ENCODE results near the gene SFMBT1. TPM values are rescaled to one million over a fixed set of nuclear protein-coding genes. Genes with fewer than 3 reads are reported as not detected.

The SFMBT1 gene
- total RNA-seq, 2 donors from 2014 or later = 7.4 to 13.5 TPM

DNA sequence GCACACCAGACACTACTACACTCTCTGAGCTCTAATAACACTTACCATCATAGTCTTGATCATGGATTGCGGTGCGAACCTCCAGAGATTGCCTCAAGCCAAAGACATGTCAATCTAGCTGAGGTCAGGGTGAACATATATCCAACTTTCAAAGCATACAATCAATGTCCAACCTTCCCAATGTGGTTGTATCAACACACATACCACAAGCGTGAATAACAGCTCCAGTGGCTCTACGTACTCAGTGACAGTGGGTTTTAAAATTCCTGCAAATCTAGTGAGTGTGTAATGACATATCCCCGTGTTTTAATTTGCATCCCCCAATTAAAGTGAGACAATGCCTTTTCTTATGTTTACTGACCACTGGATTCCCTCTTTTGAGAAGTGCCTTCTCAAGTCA lies 29.6 kb downstream of the SFMBT1 start:
- ATAC-seq (ENCODE audit: insufficient number of reproducible peaks, low FRiP score, low read depth) (no peak), DNase-seq (ENCODE audit: low spot score) (no peak)
- Histone ChIP-seq H3K36me3 (no peaks in the 10 kb centered on the region), H3K4me3 (no peak overlapping the region), H3K9me3 (no peaks in the 10 kb centered on the region), H3K4me1 (ENCODE audit: control insufficient read depth in 1 of 2, low read depth in 2 of 2) (no peaks in the 10 kb centered on the region), H3K27ac (no peak overlapping the region), H3K27me3 (replicated peaks; ENCODE audit: insufficient read depth) (no peaks in the 10 kb centered on the region)
- TF ChIP-seq, protein P1, sequence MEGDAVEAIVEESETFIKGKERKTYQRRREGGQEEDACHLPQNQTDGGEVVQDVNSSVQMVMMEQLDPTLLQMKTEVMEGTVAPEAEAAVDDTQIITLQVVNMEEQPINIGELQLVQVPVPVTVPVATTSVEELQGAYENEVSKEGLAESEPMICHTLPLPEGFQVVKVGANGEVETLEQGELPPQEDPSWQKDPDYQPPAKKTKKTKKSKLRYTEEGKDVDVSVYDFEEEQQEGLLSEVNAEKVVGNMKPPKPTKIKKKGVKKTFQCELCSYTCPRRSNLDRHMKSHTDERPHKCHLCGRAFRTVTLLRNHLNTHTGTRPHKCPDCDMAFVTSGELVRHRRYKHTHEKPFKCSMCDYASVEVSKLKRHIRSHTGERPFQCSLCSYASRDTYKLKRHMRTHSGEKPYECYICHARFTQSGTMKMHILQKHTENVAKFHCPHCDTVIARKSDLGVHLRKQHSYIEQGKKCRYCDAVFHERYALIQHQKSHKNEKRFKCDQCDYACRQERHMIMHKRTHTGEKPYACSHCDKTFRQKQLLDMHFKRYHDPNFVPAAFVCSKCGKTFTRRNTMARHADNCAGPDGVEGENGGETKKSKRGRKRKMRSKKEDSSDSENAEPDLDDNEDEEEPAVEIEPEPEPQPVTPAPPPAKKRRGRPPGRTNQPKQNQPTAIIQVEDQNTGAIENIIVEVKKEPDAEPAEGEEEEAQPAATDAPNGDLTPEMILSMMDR (IDR thresholded peaks at IDR 0.05) = no peak

- TF ChIP-seq, protein P1 (IDR thresholded peaks at IDR 0.05) = no peak
- no peaks in the 10 kb centered on the region for H3K9me3 ChIP-seq
Measured at GRCh38 chr3:53011324-53011723, 34.5 kb downstream of the SFMBT1 start.

DNA sequence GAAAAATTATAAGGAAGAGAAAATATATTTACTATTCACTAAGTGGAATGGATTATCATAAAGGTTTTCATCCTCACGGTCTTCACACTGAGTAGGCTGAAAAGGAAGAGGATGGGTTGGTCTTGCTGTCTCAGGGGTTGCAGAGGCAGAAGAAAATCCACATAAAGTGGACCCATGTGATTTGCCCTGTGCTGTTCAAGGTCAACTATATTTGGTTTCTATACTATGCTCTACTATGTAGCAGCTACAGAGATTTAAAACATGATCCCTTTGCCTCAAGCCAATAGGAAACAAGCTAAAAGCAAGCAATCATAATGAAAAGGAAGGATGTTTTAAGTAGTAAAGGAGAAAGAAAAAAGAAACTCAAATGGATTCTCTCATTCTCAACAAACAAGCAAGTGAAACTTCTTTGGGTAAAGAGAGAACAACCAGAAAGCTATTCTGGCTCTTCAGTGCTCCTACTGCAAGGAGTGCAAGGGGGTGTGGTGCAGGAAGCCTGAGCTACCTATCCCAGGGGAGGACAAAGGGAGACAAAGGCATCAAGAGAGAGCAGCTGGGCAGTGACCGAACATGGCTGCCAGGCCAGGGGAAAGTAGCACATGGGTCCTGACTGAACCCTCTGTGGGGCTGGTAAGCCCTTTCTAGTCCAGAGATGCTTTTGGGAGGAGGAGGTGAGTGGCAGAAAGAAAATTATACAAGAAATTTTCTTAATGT lies 35.9 kb downstream of the SFMBT1 start:
- H3K4me1 ChIP-seq (ENCODE audit: control insufficient read depth in 1 of 2, low read depth in 2 of 2) = no peaks in the 10 kb centered on the region
- H3K4me3 ChIP-seq = no peak overlapping the region
- H3K36me3 ChIP-seq = no peaks in the 10 kb centered on the region
- TF ChIP-seq, protein P1 (IDR thresholded peaks at IDR 0.05) = no peak
- H3K27ac ChIP-seq = no peak overlapping the region
- H3K9me3 ChIP-seq = no peaks in the 10 kb centered on the region
- ATAC-seq (ENCODE audit: insufficient number of reproducible peaks, low FRiP score, low read depth) (no peak), DNase-seq (ENCODE audit: low spot score) (no peak)
- H3K27me3 ChIP-seq (replicated peaks; ENCODE audit: insufficient read depth) = no peaks in the 10 kb centered on the region

More at GRCh38 chr3:53011324-53011723, 34.5 kb downstream of the SFMBT1 start:
- ATAC-seq (ENCODE audit: insufficient number of reproducible peaks, low FRiP score, low read depth) = no peak
- H3K27ac ChIP-seq = no peak overlapping the region
- no peak overlapping the region for H3K4me3 ChIP-seq
- H3K27me3 ChIP-seq (replicated peaks; ENCODE audit: insufficient read depth) = no peaks in the 10 kb centered on the region
- H3K4me1 ChIP-seq (ENCODE audit: control insufficient read depth in 1 of 2, low read depth in 2 of 2) = no peaks in the 10 kb centered on the region
- H3K36me3 ChIP-seq = no peaks in the 10 kb centered on the region
- DNase-seq (ENCODE audit: low spot score) = no peak

DNA sequence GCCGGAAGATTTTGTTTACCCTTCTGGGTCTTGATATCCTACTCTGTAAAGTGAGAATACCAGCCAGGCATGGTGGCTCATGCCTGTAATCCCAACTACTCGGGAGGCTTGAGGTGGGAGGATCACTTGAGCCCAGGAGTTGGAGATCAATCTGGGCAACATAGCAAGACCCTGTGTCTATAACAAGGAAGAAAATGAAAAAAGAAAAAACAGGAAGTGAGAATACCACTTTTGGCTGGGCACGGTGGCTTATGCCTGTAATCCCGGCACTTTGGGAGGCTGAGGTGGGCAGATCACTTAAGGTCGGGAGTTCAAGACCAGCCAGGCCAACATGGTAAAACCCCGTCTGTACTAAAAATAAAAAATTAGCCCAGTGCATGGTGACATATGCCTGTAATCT lies 36.9 kb downstream of the SFMBT1 start:
- Histone ChIP-seq H3K9me3 (no peaks in the 10 kb centered on the region), H3K4me3 (no peak overlapping the region), H3K36me3 (no peaks in the 10 kb centered on the region), H3K27me3 (replicated peaks; ENCODE audit: insufficient read depth) (no peaks in the 10 kb centered on the region), H3K27ac (no peak overlapping the region), H3K4me1 (ENCODE audit: control insufficient read depth in 1 of 2, low read depth in 2 of 2) (no peaks in the 10 kb centered on the region)
- DNase-seq (ENCODE audit: low spot score) (no peak), ATAC-seq (ENCODE audit: insufficient number of reproducible peaks, low FRiP score, low read depth) (no peak)
- TF ChIP-seq, protein P1 (IDR thresholded peaks at IDR 0.05) = no peak

- no peaks in the 10 kb centered on the region for H3K36me3 ChIP-seq
- DNase-seq (ENCODE audit: low spot score) (no peak), ATAC-seq (ENCODE audit: insufficient number of reproducible peaks, low FRiP score, low read depth) (no peak)
- H3K27me3 ChIP-seq (replicated peaks; ENCODE audit: insufficient read depth) = no peaks in the 10 kb centered on the region
- H3K4me3 ChIP-seq = no peak overlapping the region
- H3K27ac ChIP-seq = no peak overlapping the region
- TF ChIP-seq, protein P1 (IDR thresholded peaks at IDR 0.05) = no peak
- H3K9me3 ChIP-seq = no peaks in the 10 kb centered on the region
- no peaks in the 10 kb centered on the region for H3K4me1 ChIP-seq (ENCODE audit: control insufficient read depth in 1 of 2, low read depth in 2 of 2)
Measured at GRCh38 chr3:53005854-53006513, 39.9 kb downstream of the SFMBT1 start.
